ENCODE results near the gene NUMA1.

GRCh38 chr11:72007089-72007476 lies 73.3 kb downstream of the NUMA1 start:
- TF ChIP-seq CTCF (conservative IDR thresholded peaks at IDR 0.05; ENCODE audit: low read length) (no peak), EZH2phosphoT487 (IDR thresholded peaks at IDR 0.05; ENCODE audit: borderline replicate concordance) (no peak)

All from Loucy (cell line).